Daoy (cell line): ENCODE data around the gene ATP2B3. TPM values are rescaled to one million over a fixed set of nuclear protein-coding genes. Genes with fewer than 3 reads are reported as not detected.

Experiments
- DNase-seq: peaks from one replicate; pipeline ENCODE4 v3.0.0-alpha.2; 2015; ENCODE audit warnings: low read depth
- total RNA-seq: library from RNA; depleted of rRNA; stranded (reverse); fragments of >200 nt; shearing (Covaris generic); gene quantifications from 2 replicates; pipeline ENCODE4 v1.2.3, GENCODE V29; 2014

The ATP2B3 gene
- total RNA-seq, 1 experiment from 2014 or later: not detected

GRCh38 chrX:153568451-153569011 lies 51.1 kb downstream of the ATP2B3 start:
- no peak for DNase-seq

- DNase-seq: no peak
These were observed 52.0 kb downstream of the ATP2B3 start for GRCh38 chrX:153569475-153569874.

- DNase-seq: no peak
These were observed 54.1 kb downstream of the ATP2B3 start for GRCh38 chrX:153571534-153571908.

GRCh38 chrX:153572601-153573000 lies 55.2 kb downstream of the ATP2B3 start:
- no peak for DNase-seq

- DNase-seq: no peak
These were observed 56.5 kb downstream of the ATP2B3 start for GRCh38 chrX:153573984-153574383.

- no peak for DNase-seq
These were observed 58.9 kb downstream of the ATP2B3 start for GRCh38 chrX:153576239-153576870.

- DNase-seq: no peak
These were observed 59.5 kb downstream of the ATP2B3 start for GRCh38 chrX:153576961-153577360.

GRCh38 chrX:153578200-153578835 lies 60.9 kb downstream of the ATP2B3 start:
- no peak for DNase-seq

GRCh38 chrX:153578889-153579288 lies 61.4 kb downstream of the ATP2B3 start:
- no peak for DNase-seq

- DNase-seq: peak; percentile 10
These were observed 63.4 kb downstream of the ATP2B3 start for GRCh38 chrX:153580700-153581386.

- peak; percentile 65 for DNase-seq
These were observed 65.5 kb downstream of the ATP2B3 start for GRCh38 chrX:153582896-153583295.

- DNase-seq: no peak
These were observed 66.0 kb downstream of the ATP2B3 start for GRCh38 chrX:153583433-153583832.

GRCh38 chrX:153585827-153586226 lies 68.4 kb downstream of the ATP2B3 start:
- no peak for DNase-seq

GRCh38 chrX:153587342-153587741 lies 69.9 kb downstream of the ATP2B3 start:
- no peak for DNase-seq

- DNase-seq: no peak
These were observed 70.8 kb downstream of the ATP2B3 start for GRCh38 chrX:153588021-153588781.

GRCh38 chrX:153588782-153589446 lies 71.5 kb downstream of the ATP2B3 start:
- DNase-seq: no peak

GRCh38 chrX:153590961-153591956 lies 73.8 kb downstream of the ATP2B3 start:
- no peak for DNase-seq

- no peak for DNase-seq
These were observed 74.8 kb downstream of the ATP2B3 start for GRCh38 chrX:153592091-153592833.

- DNase-seq: no peak
These were observed 75.7 kb downstream of the ATP2B3 start for GRCh38 chrX:153592966-153593688.
